GM18511 (cell line): ENCODE results near the gene PIMREG.

ENCODE experiments used
- ATAC-seq: cut with Tn5 transposase; IDR thresholded peaks from one replicate; pipeline ENCODE4 v1.9.1; 2021; ENCODE audit warnings: mild to moderate bottlenecking, moderate library complexity; ENCODE audit not compliant: unreplicated experiment

PIMREG gene

DNA sequence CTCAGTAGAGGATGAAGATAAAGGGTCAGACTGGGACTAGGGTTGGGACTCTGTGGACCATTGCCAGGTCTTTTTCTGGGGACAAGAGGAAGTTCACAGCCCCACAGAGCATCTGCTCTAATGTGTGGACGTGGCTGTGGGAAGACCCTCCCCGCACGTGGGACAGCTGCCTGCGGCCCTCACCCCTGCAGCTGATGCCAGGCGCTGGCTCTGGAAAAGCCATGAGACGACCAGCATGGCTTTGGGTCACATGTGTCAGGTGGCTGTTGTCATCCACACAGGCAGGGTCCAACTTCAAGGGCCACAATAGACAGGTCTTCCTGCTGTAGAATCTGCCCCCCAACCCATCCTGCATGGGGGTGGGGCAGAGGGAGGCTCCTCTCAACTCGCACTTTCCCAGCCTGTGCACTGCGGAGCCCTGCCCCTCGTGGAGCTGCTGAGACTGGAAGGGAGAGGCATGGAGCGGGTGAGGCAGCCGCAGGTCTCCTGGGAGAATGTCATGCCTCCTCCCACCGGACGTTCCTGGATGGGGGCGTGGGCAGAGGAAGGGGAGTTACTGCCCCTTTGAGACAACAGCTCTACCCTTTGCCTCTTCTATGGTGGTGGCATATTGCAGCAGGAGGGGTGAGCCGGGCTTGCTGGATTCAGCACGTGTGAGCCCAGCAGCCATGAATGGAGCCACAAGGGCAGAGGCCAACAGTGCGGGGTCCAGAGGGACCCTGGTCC, 53.4 kb downstream of the PIMREG start:
- ATAC-seq = no peak

DNA sequence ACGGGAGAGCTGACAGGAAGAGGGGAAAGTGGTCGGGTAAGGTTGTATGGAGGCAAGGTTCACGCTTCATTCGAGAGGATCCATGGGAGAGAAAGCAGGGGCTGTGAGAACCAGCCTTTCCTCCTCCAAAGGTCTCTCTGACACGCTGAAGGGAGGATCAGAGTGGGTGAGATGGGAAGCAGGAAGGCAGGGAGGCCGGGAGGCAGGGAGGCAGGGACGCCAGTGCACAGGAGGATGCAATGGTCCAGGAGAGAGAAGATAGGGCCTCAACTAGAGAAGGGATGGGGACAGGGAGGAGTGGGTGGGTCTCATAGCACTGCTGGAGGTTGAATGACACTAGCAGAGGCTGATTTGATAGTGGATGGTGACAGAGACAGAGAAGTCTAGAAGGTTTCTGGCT, 54.1 kb downstream of the PIMREG start:
- ATAC-seq = no peak

- no peak for ATAC-seq
These were observed 54.8 kb downstream of the PIMREG start for GRCh38 chr17:6498901-6499540.
